HG03439 (cell line): ENCODE measurements around the gene SNX21.
"Not testable (repeated sequence)": the region's sequence is repeated elsewhere in the genome, so short reads cannot be mapped to it uniquely, and the experiment has no call there.

Source experiments
- ATAC-seq: cut with Tn5 transposase; IDR thresholded peaks from one replicate; pipeline ENCODE4 v1.9.1; 2021; ENCODE audit warnings: mild to moderate bottlenecking, moderate library complexity; ENCODE audit not compliant: unreplicated experiment

Gene SNX21

DNA sequence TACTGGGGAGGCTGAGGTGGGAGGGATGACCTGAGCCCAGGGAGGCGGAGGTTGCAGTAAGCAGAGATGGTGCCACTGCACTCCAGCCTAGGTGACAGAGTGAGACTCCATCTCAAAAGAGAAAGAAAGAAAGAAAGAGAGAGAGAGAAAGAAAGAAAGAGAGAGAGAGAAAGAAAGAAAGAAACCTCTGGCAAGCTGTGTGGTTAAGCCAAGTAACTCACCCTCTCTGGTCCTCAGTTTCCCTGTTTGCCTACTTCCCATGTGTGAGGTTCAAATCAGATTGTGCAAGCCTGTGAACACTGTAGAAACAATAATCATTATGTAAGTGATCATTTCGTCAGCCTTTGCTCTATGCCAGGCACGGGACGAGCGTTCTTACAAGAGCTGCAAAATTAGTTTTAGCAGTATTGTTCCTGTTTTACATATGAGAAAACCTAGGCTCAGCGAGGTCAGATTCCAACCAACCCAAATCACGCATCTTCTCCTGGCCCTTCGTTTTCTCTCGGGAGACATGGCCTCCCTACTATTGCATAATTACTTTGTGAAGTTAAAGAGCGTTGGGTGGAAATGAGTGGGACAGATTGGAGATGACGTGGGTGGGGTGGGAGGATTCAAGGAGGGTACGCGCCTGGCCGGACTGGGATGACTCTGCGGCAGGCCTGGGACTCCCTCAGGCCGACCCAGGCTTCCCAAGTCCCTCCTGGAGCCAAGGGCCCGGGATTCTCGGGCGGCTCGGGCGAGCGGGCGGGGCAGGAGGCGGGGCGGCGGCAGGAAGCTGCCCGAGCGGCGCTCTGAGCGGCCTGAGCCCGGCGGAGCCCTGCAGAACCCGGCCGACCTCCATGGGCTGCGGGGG, at the start of gene SNX21:
Gene SNX21 (plus strand): TSS at position 770 of the 853 bp plus-strand sequence. CDS start 121 bp downstream, outside the sequence.
- no peak for ATAC-seq

GRCh38 chr20:45788351-45788750, 45.2 kb upstream of the SNX21 start:
- no peak for ATAC-seq

DNA sequence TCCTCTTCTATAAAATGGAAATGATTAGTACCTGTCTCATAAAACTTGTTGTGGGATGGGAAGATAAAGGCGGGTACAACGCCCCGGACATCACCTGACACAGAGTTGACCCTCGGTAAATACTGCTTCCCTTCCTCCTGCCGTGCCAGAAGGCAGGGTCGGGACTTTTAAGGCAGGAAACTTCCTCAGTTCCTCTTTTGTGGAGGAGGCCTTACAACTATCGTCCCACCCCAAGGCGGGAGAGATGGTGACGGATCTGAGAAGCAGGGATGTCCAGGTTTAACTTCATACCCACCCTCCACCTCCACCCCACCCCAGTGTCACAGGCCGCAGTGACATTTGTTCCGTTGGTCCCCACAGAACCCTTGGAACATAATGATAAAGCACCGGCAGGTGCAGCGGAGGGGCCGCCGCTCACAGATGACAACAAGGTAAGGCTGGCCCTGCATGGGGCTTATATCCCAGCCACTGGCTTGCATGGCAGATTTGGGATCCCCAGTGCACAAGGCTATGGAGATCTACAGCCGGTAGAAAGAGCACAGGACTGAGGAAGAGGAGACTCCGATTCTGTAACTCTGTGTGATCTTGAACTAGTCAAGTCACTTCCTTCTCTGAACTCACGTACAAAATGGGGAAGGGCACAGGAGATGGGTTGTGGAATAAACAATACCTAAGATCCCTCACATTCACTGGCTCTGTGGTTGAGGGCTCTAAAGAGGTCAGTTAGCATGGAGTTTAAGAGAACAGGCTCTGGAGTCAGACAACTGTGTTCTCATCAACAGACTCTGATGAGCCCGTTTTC, 41.1 kb upstream of the SNX21 start:
- ATAC-seq: no peak

DNA sequence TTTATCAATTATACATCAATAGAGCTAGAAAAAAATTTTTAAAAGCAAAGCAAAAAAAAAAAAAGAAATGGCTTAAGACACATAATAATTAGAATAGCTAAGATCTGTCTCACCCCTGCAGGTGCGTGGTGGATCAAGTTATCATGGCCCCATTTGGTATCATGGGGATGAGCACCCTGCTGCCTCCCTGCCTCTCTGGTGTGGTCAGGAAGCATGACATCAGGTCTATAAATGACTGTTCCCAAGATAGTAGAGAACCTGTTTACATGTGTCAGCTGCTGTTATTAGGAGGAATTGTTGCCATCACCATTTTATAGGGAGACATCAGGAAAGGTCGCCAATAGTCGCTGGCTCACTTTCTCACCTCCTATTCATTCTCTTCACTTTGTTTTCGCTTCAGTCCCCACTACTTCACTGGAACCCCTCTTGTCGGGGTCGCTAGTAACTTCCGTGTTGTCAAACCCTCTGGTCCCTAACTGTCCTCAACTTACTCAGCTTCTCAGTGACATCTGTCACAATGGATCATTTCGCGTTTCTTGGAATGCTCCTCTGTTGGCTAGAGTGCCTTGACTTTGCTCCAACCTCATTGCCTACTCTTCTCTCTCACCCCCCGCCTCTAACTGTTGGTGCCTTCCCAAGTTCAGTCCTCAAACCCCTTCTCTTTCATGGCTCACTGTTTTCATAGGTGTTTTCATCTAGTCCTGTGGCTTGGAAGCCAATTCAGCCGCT, 37.1 kb upstream of the SNX21 start:
- no peak for ATAC-seq

DNA sequence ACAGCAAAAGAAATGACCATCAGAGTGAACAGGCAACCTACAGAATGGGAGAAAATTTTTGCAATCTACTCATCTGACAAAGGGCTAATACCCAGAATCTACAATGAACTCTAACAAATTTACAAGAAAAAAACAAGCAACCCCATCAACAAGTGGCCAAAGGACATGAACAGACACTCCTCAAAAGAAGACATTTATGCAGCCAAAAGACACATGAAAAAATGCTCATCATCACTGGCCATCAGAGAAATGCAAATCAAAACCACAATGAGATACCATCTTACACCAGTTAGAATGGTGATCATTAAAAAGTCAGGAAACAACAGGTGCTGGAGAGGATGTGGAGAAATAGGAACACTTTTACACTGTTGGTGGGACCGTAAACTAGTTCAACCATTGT, 36.1 kb upstream of the SNX21 start:
- not testable (repeated sequence) for ATAC-seq

GRCh38 chr20:45797955-45798354, 35.6 kb upstream of the SNX21 start:
- not testable (repeated sequence) for ATAC-seq

DNA sequence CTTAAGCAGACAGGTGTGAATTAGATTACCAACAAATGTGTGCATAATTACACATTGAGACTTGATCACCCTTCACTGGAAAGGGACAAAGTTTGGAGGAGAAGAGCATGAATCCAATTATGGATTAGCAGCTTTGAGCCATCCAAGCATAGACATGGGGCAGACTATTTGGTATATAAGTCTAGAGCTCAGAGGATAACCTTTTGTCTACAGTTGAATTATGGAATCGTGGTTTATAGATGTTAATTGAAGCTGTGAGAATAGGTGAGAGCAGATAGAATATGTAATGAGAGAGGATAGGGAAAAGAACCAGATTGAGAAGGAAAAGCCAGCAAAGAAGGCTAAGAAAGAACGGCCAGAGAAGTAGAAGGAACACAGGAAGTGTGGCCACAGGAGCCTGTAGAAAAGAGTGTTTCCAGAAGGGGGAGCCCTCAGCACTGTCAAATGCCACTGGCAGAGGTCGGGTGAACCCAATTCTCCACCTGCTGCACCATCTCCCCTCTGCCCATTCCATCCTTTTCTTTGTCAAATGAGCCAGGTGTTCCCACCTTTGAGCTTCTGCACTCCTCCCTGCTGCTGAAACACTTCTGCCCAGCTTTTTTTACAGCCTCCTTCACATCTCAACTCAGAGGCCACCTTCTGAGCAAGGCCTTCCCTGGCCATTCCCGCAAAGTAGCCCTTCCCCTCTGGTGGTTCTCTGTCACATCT, 34.5 kb upstream of the SNX21 start:
- no peak for ATAC-seq

GRCh38 chr20:45801851-45802250, 31.7 kb upstream of the SNX21 start:
- no peak for ATAC-seq

DNA sequence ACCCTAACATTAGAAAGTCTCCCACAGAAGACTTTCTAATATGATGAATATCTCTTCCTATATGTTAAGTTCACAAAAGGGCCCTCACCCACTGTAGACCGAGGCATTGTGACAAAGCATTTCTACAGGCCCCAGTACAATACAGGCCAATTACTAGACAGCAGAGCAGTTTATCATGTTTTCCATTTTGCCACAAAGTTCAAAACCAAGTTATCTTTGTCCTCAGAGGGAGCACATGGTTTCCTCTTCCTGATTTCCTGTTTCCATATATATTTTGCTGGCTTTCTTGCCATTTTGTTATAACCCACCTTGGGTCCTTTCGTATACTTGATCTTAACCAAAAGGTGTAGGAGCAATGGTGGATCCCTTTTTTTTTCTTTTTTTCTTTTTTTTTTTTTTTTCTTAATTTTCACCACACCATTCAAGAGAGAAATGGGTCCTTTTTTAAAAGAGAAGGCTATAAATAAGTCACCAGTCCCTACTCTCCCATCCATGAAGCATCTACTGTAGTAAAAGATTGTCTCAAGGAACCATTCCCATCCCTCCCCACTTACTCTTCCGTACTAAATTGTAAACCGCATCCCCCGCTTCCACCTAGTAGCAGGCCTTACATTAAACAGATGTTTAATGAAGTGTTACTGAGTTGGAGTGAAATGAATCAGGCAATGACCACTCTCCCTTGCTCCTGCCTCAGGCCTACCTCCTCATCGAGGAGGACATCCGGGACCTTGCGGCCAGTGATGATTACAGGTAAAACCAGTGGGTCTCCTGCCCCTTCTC, 23.2 kb upstream of the SNX21 start:
- no peak for ATAC-seq

DNA sequence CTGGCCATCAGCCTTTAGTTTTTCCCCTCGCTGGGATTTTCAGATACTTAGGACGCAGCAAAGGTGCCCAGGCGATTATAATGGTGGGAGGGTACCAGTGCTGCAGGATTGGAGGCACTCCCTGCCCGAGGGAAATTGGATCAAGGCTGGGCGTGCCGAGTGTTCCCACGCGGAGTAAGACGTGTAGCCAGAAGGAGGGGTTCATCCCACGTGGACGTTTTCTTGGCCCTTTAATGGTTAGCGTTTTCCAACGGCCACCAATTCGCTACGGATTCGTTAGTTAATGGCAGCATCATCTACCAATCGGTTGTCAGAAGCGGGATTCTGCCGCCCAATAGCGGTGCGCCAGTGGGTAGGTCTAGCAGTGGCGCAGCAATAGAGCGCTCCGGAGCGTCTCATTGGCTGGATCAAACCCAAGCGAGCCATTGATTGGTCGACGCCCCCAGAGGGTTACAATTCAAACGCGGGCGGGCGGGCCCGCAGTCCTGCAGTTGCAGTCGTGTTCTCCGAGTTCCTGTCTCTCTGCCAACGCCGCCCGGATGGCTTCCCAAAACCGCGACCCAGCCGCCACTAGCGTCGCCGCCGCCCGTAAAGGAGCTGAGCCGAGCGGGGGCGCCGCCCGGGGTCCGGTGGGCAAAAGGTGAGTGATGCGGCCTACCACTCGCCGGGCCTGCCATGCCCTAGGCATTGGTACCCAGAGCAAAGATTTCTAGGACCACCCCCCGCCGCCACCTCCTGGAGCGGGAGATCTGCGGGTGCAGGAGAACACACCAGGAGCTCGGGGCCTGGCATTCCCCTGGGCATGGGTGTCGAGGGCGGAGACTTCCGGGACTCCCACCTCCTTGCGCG, 21.2 kb upstream of the SNX21 start, which contains the start of gene UBE2C:
Gene UBE2C (plus strand): TSS at position 488 of the 849 bp plus-strand sequence. CDS start 52 bp downstream, at position 540.
- peak; percentile 93 for ATAC-seq

DNA sequence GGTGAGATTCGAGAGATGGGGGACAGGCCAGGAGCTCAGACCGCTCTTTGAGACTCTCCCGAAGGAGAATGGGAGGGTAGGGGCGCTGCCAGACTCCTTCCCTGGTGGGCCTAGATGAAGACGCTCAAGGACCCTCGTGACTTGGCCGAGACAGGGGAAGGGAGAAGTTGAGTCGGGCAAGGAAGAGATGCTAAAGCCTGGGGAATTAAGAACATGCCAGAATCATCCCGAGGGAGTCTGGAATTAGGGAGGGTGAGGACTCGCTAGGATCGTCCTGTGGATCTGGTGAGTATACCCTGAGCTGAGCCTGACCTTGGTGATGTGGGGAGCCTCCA, 20.6 kb upstream of the SNX21 start:
- peak; percentile 16 for ATAC-seq

GRCh38 chr20:45813489-45813888, 20.1 kb upstream of the SNX21 start:
- no peak for ATAC-seq

DNA sequence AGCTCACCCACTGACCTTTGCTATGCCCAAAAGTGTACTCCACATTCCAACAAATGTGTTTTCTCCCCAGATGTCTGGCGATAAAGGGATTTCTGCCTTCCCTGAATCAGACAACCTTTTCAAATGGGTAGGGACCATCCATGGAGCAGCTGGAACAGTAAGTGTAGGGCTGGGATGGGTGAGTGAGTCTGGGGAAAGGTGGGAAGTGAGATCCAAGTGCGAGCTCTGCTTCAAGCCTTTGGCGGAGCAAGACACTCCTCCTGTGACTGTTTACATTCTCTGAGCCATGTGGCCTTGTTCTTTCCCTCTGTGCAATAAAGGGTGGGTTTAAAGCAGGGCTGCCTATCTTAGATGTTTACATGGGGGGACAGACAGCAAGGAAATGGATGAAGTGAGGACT, 19.3 kb upstream of the SNX21 start:
- no peak for ATAC-seq

- ATAC-seq: no peak
Measured at GRCh38 chr20:45816951-45817350, 16.6 kb upstream of the SNX21 start.

DNA sequence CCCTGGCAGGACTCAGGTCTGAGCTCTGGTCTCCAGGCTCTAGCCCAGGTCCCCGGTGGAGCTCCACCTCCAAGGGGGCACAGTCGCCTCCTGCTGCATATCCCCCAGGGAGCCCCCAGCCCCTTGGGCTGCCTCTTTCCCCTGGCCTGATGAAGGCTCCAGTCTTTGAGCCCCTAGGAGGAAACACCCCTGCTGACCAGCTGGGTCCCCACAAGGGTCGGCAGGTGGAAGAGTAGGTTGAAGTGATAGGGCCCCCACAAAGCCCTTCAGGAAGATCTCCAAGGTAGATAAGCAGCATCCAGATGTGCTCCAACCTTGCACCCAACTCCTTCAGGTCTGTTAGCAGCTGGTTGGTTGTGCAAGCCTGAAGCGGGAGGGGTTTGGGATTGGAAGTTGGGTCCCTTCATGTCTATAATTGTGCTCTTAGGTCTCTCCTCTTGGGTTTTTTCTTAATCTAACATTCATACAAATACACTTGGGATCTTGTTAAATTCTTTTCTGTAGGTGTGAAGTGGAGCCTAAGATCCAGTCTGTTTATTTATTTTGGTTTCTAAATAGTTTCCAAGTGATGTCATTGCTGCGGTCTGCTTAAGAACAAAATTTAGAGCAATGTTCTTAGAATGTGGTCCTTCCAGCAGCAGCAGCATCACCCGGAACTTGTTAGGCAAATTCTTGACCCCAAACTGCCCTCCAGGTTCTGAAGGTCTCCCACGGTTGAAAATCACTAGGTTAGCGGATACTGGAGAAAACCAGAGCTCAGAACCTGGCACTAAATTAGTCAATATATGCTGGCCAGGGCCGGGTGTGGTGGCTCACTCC, 16.0 kb upstream of the SNX21 start:
- no peak for ATAC-seq

GRCh38 chr20:45818239-45818638, 15.4 kb upstream of the SNX21 start:
- ATAC-seq: no peak

- no peak for ATAC-seq
Measured at GRCh38 chr20:45819466-45819865, 14.1 kb upstream of the SNX21 start.

GRCh38 chr20:45821947-45822346, 11.7 kb upstream of the SNX21 start:
- ATAC-seq: no peak
